ENCODE data around the gene TPP1.

The TPP1 gene

GRCh38 chr11:6646918-6647679, 27.9 kb upstream of the TPP1 start:
- DNase-seq (ENCODE audit: low read depth in 2 of 2) = no peak

- DNase-seq (ENCODE audit: low read depth in 2 of 2) = no peak
Observed at GRCh38 chr11:6646576-6646917, 27.3 kb upstream of the TPP1 start.

GRCh38 chr11:6646071-6646470, 26.8 kb upstream of the TPP1 start:
- no peak for DNase-seq (ENCODE audit: low read depth in 2 of 2)

- DNase-seq (ENCODE audit: low read depth in 2 of 2) = no peak
Observed at GRCh38 chr11:6642957-6643356, 23.7 kb upstream of the TPP1 start.

- no peak for DNase-seq (ENCODE audit: low read depth in 2 of 2)
Observed at GRCh38 chr11:6640985-6641701, 21.9 kb upstream of the TPP1 start.

- no peak for DNase-seq (ENCODE audit: low read depth in 2 of 2)
Observed at GRCh38 chr11:6640036-6640984, 21.1 kb upstream of the TPP1 start.

- DNase-seq (ENCODE audit: low read depth in 2 of 2) = no peak
Observed at GRCh38 chr11:6638429-6638828, 19.2 kb upstream of the TPP1 start.

- DNase-seq (ENCODE audit: low read depth in 2 of 2) = no peak
Observed at GRCh38 chr11:6637871-6638270, 18.6 kb upstream of the TPP1 start.

GRCh38 chr11:6636480-6636879, 17.3 kb upstream of the TPP1 start:
- DNase-seq (ENCODE audit: low read depth in 2 of 2) = no peak

- DNase-seq (ENCODE audit: low read depth in 2 of 2) = no peak
Observed at GRCh38 chr11:6635082-6635932, 16.1 kb upstream of the TPP1 start.

GRCh38 chr11:6634534-6634933, 15.3 kb upstream of the TPP1 start:
- DNase-seq (ENCODE audit: low read depth in 2 of 2) = no peak

GRCh38 chr11:6633422-6634408, 14.5 kb upstream of the TPP1 start:
- DNase-seq (ENCODE audit: low read depth in 2 of 2) = no peak

GRCh38 chr11:6632116-6633073, 13.2 kb upstream of the TPP1 start:
- DNase-seq (ENCODE audit: low read depth in 2 of 2) = no peak

GRCh38 chr11:6631361-6631890, 12.2 kb upstream of the TPP1 start:
- no peak for DNase-seq (ENCODE audit: low read depth in 2 of 2)

GRCh38 chr11:6630632-6631291, 11.5 kb upstream of the TPP1 start:
- DNase-seq (ENCODE audit: low read depth in 2 of 2) = no peak

GRCh38 chr11:6629892-6630631, 10.8 kb upstream of the TPP1 start:
- no peak for DNase-seq (ENCODE audit: low read depth in 2 of 2)

- DNase-seq (ENCODE audit: low read depth in 2 of 2) = no peak
Observed at GRCh38 chr11:6629573-6629891, 10.3 kb upstream of the TPP1 start.

- no peak for DNase-seq (ENCODE audit: low read depth in 2 of 2)
Observed at GRCh38 chr11:6628526-6628925, 9.3 kb upstream of the TPP1 start.

All from activated CD8-positive, alpha-beta memory T cell treated with anti-CD3 and anti-CD28 coated beads for 4 hours (primary cell).